Pons (tissue), 1 donor: ENCODE data around the gene SNX9.

ENCODE experiments used
- DNase-seq: peaks from one replicate; pipeline ENCODE4 v3.0.0-alpha.2; 2016; ENCODE audit warnings: low spot score

Gene SNX9

DNA sequence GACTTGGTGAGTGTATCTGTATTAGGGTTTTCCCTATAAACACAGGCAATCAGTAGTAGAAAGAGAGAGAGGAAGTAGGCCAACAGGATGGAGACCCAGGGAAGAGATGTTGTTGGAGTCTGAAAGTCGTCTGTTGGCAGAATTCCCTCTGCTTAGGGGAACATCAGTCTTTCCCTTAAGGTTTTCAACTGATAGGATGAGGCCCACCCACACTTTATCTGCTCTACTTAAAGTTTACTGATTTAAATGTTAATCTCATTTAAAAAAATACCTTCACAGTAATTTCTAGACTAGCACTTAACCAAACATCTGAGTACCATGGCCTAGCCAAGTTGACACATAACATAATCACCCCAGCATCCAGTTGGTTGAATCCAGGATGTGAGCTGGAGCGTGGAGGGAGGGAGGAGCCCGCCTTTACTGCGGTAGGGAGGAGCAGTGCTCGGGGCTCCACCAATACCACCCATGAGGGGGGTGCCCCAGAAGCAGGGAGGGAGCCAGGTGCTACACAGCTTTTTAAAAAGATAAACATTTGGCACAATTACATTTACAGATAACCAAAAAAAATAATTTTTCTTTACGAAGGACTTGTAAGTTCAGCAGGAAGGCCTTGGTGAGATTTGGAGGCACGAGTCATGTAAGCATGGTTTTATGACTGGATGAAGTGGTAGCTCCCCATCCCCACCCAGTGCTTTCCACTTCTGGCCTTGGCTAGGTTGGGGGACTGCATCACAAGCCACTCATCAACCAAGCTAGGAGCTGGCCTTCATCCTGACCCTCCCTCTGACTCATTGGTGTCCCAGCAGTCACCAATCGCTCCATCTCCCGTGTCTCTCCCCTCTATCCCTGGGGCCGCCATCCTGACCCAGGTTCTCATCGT, 18.4 kb upstream of the SNX9 start:
- no peak for DNase-seq

DNA sequence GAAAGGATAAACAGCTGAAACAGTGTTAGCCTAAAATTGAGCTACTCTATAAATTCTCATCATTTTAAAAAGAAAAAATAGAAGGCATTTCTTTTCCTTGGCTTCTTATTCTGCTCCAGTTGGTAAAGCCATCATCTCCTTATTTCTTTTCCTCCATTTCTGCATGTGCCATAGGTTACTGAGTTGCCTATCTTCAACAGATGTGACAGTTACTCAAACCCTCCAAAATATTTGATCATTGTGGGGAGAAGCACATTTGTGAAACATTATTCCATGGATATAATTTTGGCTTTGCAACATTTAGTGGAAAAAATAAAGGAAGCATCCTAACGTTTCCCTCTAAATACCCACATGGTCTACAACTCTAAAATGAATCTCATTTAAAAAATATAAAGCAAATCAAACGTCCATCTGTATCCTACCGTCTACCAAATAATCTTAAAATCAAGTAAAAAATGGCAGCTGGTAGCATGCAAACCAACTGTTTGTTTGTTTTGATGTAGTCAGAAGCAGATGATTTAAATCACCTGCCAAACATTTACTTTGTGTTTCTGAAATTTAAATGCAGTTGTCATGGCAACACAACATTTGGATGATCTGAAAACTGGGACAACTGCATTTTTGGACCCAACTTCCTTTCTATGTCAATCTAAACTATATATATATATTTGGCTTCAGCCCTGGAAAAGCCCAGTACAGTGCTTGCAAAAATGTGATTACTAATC, 16.8 kb upstream of the SNX9 start:
- no peak for DNase-seq

DNA sequence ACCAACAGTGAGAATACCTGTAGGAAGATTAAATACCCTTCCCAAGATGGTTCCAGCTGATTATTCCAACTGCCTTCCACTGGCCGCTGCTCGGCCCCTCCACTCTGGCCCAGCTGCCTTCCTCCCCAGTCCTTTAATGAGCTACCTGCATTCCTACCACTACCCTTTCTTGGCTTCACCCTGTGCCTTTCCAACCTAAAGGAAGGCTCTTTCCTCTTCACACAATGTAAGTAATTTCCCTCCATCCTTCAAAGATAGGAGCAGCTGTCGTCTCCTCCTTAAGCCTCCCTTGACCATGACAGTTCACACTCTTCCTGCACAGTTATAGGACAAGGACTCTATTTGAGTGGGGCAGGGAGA, 16.2 kb upstream of the SNX9 start:
- DNase-seq: no peak

DNA sequence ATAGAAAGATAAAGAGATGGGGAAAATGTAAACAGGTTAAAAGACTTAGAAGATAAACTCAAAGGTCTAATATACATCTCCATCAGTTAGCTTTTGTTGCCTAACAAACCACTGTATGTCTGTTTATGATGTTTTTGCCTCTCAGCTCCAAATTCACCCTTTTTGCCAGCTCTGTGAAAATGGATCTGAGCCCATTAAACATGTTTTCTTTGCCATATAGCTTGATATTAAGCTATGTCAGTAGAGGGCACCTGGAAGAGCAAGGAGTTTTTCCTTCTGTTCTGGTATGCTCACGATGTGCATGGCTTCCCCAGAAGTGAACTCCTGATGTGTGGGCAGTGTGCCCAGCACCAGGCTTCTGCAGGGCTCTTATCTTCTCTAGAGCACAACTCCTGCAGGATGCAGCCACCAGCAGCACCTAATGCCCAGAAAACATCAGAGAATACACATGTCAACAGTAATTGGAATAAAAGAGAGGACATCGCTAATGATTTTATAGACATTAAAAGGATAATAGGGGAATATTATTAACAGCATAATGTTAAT, 14.6 kb upstream of the SNX9 start:
- no peak for DNase-seq

DNA sequence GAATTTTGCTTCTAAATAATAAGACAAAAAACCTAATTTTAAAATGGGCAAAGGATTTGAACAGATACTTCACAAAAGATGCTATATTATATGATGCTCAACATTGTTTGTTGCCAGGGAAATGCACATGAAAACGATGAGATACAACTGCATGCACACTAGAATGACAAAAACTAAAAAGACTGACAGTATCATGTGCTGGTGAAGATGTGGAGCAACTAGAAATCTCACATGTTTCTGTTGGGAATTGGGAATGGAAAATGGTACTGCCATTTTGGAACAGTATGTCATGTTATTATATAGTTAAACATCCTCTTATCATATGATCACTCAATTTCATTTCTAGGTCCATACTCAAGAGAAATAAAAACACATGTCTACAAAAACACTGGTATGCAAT, 13.4 kb upstream of the SNX9 start:
- no peak for DNase-seq

DNA sequence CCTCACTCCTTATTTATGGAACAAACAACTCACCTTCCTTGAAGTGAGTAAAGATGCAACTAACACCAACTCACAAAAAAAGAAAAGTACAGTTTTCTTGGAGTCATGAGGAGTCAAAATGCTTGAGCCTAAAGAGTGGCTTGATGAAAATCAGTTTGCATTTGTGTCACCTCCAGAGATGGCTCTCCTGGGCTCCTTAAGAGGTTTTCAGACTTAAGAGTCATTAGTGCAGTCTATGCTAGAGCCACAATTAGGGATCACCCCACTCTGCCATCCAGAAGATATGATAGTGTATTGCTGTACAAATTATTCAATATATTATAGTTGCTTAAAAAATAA, 11.9 kb upstream of the SNX9 start:
- DNase-seq: no peak

DNA sequence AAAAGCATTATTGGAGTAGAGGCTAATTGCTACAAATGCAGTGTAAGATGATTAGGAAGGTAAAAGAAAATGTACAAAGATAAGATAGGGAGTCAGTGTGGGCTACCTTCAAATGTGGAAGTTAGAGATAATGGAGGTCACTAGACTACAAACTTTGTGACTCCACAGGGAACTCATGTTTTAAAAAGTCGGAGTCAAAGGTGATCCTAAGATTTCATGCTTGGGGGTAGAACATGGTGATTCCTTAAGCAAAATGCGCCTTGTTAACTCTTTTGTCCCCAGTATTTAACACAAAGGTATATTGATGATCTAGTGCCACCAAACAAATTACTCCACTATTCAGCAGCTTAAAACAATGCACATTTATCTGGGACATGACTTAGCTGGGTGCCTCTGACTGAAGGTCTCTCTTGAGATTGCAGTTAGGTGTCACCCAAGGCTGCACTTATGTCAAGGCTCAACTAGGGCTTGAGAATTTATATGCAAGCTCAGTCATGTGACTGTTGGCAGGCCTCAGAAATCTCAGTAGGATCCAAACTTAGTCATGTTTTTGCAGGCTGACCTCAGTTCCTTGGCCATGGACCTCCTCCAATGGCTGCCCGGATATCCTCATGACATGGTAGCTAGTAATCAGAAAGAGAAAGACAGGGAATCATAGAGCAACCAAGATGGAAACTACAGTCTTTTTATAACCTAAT, 11.4 kb upstream of the SNX9 start:
- no peak for DNase-seq

DNA sequence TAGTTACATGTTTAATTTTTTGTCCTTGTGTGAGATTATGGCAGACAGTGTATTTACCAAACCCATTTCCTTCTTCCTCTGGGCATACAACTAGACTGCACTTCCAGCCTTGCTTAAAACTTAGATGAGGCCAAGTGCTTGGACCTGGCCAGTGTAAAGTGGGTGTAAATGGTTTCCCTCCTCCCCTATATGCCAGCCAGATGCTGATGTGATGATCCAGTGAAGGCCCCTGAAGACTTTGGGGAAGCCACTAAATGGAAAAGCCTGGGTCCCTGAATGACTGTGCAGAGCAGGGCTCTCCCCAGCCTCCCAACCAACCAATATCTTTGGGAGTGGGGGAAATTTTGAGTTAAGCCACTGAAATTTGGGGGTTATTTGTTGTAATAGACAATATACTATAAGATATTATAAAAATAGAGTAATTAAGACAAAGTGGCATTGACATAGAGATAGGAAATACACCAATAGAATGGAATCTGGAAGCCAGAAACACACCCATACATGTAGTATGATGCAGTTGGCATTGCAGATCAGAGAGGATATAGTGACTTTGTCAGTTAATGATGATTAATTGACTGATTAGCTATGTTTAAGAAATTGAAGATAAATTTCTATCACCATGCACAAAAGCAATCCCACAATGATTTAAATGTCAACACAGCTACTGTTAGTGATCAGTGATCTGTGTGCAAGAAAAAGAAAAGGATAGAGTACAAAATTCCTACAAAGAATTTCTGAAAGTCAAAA, 10.4 kb upstream of the SNX9 start:
- no peak for DNase-seq

DNA sequence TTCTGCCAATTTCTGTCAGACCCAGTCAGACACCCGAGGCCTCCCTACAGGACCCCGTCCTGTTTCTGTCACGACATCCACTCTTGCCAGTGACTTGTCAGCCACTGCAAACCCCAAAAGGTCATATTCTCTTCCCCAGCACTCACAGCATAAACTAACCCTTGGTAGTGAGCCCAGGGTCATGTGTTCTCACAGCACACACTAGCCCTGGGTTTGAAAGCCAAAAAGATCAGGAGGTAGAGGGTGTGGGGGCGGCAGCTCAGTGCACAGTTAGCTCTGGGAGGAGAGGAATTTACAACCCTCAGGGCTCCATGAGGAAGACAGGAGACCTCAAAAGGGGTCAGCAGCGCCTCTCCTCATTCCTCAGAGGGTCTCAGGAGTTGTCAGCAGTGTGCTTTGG, 9.9 kb upstream of the SNX9 start:
- no peak for DNase-seq

DNA sequence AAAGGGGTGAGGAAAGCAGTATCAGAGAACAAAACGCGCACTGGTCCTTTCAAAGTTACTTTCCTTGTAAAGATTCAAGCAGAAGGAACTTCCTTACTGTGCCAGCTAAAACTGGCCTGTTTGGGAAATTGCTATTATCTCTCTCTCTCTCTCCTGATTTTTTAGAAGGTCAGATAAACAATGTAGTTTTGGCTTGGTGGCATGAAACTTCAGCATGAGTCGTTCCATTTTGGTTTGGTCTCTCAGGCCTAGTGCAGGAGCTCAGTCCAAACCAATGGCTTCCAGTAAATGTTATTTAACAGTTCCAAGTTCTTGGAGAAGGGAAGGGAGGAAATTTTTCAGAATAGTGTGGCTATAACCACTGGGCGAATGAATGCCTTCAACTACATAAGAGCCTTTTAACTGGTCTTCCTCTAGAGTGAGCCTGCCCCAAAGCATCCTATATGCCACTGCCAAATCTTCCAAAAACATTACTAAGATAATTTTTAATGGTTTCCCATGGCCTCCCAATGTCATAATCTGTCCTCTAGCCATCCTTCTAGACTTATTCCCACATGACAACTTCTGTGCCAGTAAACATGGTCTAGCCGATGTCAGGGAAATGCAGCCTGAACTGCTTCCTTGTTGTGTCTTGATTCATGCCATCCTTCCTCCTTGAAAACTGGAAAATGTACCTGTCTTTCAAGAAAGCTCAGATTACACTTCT, 9.1 kb upstream of the SNX9 start:
- no peak for DNase-seq

DNA sequence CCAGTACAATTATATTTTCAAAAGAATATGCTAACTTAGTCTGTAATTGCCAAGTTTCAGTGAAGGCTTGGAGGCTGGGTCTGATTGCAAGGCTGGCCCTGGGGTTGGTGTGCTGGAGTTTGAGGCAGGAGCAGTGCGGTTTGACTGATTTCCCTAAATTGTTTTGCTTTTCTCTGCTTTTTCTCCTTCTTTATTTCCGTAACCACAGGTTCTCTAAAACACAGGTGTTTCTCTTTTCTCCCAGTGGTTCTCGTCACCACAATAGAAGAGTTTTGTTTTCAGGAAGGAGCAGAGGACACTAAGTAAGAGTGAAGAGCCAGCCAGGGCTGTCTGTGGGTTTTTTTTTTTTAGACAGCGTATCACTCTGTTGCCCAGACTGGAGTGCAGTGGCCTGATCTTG, 8.2 kb upstream of the SNX9 start:
- no peak for DNase-seq

DNA sequence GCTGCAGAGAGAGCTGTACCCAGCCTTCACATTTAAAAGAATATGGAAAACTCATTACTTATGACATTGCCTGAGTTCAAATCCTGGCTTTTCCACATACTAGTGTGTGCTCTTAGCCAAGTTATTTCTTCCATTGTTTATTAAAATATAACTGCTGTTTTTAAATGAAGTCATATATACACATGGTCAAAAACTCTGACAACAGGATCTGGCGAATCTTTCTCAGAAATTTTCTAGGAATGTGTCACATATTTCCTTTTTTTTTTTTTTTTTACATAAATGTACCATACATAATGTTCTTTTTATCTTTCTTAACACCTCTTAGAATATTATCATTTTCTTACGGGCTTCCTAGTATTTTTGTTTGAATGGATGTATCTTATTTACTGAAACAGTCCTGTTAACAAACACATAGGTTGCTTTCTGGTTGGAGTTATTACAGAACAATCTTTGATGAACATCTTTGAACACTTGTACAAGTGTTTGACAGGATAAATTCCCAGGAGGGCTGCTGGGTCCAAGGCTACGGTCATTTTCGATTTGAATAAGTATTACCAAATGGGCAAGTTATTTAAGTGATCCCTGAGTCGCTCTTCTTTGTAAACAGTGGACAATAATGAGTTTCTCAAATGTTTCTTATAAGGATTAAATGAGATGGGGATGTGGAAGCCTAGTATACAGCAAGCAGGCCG, 1.6 kb upstream of the SNX9 start:
- no peak for DNase-seq

DNA sequence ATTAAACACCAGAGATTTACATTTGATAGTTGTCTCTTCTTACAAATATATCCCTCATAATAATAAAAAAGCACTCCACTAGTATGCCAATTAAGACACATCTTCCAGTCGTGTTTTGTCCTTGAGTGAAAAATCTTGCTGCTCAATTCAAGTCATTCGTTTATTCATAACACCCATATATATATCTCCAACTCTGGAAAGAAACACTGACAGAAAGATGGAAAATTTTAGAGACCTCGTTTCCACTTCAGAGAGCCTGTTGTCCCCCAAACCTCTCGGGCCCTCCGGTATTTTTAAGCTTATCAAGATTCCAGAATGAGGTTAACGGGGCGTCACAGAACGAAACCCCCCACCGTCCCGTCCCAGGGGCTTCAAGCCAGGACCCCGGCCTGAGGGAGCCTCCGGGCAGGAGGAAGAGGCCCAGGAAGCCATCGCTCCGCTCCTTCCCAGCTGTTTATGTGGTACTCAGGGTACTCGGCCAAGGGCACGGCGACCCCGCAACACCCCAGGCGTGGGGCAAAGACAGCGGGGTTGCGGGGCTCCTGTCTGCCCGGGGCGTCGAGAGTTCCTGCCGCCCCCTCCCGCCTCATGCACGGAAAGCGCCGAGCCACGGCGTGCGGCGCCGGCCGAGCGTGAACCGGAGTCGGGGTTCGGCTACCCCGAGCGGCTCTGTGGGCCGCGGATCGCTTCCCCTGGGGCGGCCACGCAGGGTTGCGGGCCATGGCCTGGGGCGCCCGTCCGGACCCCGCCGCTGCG, 623 bp upstream of the SNX9 start:
- no peak for DNase-seq

DNA sequence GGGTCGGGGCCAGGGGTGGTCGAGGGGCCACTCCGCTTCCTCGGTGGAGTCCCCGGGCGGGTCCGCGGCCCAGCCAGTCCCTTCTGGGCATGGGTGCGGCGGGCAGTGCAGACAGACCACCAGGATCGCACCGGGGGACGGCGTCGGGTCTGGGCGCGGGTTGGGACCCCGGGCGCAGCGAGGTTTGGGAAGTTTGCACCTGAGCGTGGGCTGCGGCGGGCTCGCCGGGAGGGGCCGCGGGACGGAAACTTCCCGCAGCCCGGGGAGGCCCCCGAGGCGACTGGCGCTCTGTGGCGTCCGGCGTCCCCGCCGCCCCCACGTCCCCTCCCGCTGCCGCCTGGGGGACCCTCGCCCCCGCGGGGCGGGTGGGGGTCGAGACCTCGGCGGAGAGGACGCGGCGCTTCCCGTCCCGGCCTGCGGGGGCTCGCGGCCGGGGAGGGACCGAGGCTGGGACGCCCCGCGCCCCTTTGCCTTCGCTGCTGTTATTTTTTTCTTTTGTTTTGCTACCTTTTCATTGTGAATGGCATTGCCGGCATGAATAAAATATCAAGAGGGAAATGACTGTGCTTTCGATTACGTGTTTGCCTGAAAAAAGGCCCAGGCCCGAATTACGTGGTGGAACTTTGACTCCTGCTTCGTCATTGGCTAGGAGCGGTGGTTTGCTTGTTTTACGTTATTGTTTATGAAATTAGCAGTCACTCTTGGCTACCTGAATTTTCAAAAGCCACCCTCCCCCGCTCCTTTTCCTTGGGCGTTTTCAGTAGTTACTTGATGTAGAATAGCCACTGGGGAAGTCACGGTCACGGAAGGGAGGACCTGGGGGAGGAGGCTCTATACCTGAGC, 703 bp downstream of the SNX9 start:
- peak; percentile 71 for DNase-seq

DNA sequence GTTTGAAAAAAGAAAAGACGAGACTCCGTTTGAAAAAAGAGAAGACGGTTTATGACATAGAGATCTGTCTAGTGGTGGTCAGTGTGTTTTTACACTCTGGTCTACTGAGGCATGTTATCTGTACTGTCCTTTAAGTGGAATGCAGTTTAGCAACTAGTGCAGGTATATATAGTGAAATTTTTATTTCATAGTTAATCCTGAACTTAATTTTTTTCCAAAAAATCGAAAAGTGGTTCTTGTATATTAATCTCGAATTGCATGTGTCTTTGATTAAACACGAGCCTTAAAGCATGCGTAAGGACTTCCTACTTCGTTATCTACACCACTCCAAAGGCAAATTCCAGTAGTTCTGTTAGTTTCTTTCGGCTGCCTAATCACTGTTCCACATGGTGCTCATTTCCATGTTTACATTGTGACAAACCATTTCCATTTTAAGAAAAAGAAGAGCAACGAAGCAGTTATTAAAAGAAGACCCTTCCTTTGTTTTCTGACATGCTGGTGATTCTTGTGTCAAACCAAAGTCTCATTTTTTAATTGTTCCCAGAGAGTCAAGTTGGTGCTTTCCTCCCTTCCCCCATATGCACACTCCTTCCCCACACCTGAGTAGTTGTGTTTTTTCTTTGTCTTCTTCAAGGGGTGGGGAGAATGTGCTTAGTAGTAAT, 2.3 kb downstream of the SNX9 start:
- DNase-seq: no peak

DNA sequence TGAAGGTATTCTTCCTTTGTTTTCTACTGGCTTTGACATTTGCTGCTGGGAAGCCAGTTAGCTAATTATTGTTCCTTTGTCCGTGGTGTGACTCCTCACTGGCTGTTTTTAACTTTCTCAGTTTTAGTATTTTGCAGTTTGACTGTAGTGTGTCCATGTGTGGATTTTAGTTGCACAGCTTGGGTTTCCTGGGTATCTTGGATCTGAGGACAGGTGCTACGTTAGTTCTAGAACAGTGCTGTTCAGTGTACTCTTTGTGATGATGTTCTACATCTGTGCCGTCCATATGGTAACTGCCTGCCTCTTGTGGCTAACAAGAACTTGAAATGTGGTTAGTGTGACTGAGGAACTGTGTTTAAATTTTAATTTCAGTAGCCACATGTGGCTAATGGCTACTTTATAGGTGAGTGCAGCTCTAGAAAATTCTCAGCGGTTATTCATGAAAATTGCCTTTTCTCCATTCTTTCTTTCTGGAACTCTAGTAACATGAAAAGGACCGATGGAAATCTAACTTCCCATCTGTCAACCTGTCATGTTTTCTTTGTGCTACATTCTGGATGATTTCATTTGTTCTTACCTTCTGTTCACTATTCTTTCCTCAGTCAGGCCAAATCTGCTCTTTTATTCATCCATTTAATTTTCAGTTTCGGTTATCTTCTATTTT, 7.4 kb downstream of the SNX9 start:
- peak; percentile 89 for DNase-seq

DNA sequence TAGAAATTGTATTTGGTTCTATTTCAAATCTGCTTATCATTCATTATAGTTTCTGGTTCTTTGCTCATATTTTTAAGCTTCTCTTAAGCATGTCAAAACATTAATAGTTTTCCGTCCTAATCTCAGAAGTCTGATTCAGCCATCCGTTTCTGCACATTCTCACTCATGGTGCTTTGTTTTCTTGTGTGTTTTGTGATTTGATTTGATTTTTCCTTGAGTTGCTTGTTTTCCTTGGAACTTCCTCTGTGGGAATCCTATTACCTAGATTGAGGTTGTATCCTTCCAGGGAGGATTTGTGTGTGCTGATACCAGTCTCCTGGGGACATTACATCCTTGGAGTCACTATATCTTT, 7.9 kb downstream of the SNX9 start:
- no peak for DNase-seq
